HG02623 (cell line): ENCODE measurements around the gene CYTIP.

ENCODE experiments used
- ATAC-seq: cut with Tn5 transposase; IDR thresholded peaks from one replicate; pipeline ENCODE4 v1.9.1; 2021; ENCODE audit warnings: moderate library complexity; ENCODE audit not compliant: unreplicated experiment

The CYTIP gene

DNA sequence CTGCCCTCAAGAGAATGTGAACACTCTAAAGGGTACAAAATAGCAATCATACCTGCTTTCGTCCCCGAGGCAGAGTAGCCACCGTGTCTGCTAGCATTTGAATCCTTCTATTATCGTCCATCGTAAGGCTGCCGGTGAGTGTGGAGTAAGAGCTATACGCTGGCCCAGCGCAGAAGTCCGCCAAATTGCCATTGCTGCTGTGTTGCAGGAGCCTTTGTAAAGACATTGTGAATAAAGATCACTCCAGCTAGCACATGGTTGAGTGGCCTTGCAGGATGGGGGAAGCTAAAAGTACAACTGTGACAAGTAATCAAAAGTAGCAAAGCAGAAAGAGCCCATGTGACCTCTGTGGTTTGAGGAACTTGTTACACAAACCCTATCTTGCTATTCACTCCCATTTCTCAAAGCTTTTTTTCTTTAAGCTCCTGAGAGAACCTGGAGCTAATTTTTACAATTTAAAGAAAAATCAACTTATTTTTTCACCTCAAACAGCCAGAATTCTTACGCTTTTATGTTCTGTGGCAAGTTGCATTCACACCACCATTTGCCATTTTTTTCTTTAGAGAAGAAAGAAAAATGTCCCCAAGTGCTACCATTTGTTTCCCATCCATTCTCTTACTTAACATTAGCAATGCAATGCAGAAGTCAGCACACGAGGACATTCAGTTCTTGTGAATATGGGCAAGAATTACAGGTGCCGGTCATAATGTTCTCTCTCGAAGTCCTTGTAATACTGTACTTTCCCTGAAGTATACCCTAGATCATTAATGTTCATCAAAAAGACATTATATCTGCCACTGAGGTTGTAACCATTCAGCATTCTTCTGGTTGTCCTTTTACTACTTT, at the start of gene CYTIP:
TSS of gene CYTIP (minus strand) at position 295 of the 846 bp plus-strand sequence. CDS start at position 226, 69 bp downstream.
- peak; percentile 34 for ATAC-seq

DNA sequence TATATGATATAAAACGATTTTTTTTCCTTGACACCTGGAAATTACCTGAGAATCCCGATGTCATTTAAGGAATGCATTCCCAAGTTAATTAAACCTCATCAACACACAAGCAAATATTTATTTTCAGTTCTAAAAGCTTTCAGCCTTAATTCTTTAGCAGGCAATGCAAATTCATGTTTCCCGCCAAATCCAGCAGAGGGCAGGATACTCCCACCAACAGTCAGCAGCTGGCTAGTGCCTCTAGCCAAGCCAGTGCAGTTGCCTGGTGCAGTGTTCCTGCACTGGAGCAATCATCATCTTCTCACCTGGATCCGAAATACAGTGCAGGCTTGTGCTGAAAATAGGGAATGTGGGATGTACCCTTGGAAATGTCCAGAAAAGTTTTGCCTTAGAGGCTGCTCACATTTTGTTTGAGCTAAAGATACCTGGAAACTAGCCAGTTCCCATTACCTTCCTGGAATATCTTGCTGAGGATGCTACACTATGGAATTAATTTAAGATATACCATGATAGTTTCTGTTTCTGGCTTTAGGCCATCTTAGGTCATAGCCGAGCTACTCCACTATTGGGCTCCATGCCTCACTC, 48.4 kb upstream of the CYTIP start:
- peak; percentile 98 for ATAC-seq

DNA sequence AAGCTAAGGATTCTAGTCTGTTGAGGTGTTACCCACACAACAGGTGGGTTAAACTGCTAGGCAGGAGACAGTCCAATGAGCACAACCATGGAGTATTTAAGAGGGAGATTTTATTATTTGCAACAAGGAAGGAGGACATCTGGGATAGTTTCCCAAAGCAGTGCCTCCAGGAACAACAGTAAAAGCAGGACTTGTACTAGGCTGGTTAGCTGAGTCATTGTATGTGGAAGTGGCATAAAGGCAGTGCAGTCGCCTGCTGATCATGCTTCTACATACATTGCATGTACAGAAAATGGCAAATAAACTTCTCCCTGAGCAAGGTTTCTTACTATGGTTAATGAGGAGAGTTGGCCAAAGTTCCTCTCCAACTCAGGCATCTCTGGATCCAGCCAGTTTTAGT, 46.1 kb upstream of the CYTIP start:
- ATAC-seq: no peak

- ATAC-seq: no peak
These were observed 45.0 kb upstream of the CYTIP start for GRCh38 chr2:157488877-157489276.

GRCh38 chr2:157487747-157488146, 43.9 kb upstream of the CYTIP start:
- no peak for ATAC-seq

GRCh38 chr2:157487271-157487610, 43.4 kb upstream of the CYTIP start:
- no peak for ATAC-seq

DNA sequence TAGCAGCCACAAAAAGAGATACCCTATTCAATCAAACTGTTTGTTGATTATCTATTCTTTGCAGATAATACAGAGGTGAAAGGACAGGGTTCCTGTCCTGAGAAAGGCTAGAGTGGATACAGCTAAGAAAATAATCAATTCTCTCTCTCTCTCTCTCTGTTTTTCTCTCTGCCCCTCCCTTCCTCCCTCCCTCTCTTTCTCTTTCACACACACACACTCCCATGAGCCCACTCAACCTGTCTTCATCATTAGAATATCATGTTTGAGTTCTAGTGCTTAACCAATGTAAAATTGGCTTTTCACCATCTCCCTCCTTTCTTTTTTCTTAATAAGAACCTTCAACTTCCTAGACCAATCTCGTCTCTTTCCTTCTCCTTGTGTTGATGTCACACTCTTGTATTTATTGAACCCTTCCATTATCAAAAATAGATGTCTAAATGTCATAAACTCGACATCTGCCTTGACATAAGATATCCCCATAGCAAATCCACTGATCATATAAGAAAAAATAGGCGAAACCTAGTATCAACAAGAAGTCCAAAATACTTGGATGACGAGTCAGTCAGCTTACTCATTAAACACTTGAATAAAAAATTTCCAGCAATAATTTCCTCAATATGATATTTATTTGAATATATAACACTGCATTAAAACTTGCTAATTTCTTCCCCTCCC, 42.8 kb upstream of the CYTIP start:
- no peak for ATAC-seq

DNA sequence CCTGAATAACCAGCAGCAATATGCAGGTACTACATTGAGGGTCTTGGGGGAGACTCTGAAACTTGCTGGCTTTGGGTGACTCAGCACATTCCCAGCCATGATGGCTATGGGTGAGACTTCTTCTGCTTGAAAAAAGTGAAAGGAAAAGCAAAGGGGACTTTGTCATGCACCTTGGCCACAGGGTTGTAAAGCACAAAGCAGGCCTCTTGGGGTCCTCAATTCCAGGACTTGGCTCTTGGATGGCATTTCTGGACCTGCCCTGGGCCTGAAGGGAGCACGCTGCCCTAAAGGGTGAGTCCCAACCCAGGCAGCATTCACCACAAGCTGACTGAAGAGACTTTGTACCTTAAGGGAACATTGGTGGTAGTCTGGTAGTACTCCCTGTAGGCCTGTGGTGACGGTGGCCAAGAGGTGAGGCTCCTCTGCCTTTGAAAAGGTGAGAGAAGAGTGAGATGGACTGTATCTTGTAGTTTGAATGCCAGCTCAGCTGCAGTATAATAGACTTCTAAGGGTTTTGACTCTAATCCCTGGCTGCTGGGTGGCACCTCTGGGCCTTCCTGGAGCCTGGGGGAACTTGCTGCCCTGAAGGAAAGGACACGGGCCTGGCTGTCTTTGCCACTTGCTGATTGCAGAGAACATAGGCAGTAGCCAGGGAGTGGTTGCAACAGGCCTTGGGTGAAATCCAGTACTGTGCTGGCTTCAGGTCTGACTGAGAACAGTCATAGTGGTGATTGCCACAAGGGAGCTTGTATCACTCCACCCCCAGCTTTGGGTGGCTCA, 36.5 kb upstream of the CYTIP start:
- ATAC-seq: peak; percentile 83

DNA sequence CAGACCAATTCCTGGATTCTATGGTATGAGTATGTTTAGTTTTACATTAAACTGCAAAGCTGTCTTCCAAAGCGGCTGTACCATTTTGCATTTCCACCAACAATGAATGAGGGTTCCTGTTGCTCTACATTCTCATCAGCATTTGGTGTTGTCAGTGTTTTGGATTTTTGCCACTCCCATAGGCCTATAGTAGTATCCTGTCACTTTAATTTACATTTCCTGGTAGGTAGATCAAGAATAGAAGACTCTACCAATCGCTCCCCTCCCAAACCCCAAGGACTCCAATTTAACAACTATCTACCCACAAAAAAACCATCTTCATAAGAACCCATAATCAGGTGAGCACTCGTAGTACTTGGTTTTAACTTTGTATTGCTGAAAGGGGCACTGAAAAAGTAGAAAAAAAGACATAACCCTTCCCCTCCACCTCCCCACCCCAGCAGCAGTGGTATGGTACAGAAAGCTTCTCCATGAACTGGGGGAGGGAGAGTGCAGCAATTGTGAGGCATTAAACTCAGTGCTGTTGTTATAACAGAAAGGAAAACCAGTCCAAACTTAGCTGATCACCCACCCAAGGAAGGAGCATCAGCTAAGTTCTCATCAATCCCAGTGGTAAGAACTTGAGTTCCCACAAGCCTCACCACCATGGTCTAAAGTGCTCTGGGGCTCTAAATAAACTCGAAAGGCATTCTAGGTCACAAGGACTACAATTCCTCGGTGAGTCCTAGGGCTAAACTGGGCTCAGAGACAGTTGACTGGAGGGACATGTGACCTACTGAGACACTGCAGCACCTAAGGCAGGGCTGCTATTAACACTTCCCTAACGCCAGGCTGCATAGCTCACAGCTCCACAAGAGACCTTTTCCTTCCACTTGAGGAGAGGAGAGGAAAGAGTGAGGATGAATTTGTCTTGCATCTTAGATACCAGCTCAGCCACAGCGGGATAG, 35.5 kb upstream of the CYTIP start:
- no peak for ATAC-seq

GRCh38 chr2:157477919-157478318, 34.0 kb upstream of the CYTIP start:
- ATAC-seq: no peak

DNA sequence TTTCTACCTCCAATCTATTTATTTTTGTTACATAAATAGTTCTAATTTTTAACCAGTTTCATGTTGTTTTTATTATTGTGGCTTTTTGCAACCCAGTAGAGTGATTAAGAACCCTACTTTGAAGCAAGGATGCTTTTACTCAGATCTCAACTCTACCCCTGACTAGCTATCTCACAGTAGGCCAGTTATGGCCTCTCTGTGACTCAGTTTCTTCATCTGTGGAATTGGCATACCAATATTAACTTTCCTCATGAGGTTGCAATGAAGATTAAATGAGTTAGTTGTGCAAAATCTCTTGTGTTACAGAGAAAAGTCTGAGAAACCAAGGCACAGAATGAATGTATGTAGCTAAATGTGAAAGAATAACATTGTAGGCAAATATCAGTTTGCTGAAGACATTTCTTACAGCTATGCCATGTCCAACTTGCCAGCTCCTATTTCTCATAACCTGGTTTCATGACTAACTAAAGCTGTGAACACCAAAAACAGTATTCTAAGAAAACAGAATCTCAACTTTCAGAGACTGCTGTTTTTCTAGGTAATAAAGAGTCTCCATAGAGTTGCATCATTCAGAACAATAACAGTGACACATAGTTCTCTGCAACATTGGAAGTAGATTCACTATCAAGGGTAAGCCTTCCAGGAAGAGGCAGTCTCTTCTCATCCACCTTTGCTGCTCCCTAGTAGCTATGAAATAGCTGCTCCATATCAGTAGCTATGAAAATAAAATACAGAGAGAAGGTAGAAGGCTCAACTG, 33.2 kb upstream of the CYTIP start:
- no peak for ATAC-seq

GRCh38 chr2:157475722-157476390, 32.0 kb upstream of the CYTIP start:
- ATAC-seq: no peak

DNA sequence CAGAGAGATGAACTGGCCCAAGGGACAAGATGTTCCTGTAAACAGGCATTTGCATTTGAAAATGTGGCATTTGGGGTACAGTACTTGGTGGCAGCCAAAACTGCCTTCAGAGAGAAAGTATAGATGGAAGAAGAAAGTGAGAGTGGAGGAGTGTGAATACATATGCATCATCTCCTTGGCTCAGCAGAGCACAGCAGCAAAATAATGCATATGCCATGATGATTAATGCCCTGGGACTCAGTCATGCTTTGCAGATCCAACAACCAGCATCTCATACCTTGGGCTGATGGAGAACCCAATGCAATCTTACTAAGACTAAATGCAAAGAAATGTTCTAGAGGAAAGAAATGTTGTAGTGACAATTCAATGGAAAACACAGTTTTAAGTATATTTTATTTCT, 29.7 kb upstream of the CYTIP start:
- no peak for ATAC-seq

DNA sequence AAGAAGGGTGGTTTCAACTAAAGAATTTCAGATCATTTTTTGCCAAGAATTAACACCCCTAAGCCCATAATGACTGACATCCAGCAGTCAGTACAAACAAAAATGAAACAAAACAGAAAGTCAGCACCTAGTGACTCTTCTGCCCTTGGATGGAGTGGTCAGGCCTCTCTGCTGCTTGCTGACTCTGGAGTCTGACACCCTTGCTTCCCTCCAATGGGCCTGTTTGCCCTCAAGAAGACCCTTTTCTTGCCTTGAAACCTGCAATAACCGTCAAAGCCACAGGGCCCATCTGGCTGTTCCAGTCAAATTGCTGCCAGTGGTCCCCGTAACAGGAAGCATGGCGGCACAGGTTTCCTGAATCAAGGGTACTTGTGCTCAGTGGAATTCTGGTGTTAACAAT, 27.2 kb upstream of the CYTIP start:
- no peak for ATAC-seq

DNA sequence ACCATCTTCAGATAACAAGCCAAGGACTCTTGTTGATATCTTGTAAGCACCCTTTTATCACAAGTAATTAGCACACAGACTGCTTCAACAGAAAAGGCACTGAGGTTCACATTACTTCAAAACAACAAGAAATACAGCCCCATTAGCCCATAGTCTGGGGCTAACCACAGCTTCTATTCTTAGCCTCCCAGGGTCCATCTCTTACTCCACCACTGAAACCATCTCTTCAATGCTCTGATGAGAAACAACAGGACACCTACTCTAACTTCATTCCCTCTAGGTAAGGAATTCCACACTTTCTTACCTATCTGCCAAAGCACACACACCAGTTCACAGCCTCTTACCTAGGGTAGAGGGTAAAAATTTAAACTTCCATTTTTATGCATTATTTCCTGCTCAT, 26.4 kb upstream of the CYTIP start:
- peak; percentile 39 for ATAC-seq

GRCh38 chr2:157469726-157470125, 25.8 kb upstream of the CYTIP start:
- ATAC-seq: no peak

GRCh38 chr2:157468931-157469708, 25.2 kb upstream of the CYTIP start:
- ATAC-seq: peak; percentile 70

GRCh38 chr2:157466764-157467163, 22.9 kb upstream of the CYTIP start:
- ATAC-seq: no peak
